Keratinocyte (primary cell): ENCODE data around the gene PRR16.

Experiments used
- EZH2 ChIP-seq: IDR thresholded peaks from one replicate; pipeline ENCODE4 v1.6.1; 2012; ENCODE audit warnings: inconsistent platforms, mild to moderate bottlenecking, low read length, moderate library complexity
- TF ChIP-seq, protein P1 (sequence below), 3 experiments: IDR thresholded peaks in 1 of 3; conservative IDR thresholded peaks in 1 of 3; optimal IDR thresholded peaks in 1 of 3; 2 replicates in 2 of 3; 3 replicates in 1 of 3; pipeline versions ENCODE3 to v1.5.1; 2011; ENCODE audit warnings: low read length in 3 of 3, mild to moderate bottlenecking in 3 of 3, moderate library complexity in 2 of 3, control low read depth in 1 of 3, inconsistent platforms in 1 of 3; ENCODE audit not compliant: insufficient read depth in 2 of 3; ENCODE audit errors: extremely low read depth in 1 of 3

DNA sequence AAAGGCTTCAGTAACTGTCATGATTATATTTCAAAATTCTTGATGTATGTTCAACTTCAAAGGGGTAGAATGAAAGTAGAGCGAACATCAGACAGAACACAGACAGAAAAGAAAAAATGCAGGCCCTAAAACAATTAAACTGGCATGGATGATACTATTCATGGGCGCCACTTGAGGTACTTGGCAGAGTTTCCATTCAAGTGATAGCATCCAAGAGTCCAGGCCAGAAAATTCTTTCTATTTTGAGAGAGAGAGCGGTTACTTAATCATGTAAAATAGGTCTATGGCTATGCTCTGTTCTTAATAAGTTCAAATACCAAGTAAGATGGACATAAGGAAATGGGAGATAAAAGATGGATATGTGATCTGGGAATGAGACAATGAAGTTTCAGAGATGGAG lies 21.4 kb upstream of the PRR16 start:
- TF ChIP-seq, protein P1, sequence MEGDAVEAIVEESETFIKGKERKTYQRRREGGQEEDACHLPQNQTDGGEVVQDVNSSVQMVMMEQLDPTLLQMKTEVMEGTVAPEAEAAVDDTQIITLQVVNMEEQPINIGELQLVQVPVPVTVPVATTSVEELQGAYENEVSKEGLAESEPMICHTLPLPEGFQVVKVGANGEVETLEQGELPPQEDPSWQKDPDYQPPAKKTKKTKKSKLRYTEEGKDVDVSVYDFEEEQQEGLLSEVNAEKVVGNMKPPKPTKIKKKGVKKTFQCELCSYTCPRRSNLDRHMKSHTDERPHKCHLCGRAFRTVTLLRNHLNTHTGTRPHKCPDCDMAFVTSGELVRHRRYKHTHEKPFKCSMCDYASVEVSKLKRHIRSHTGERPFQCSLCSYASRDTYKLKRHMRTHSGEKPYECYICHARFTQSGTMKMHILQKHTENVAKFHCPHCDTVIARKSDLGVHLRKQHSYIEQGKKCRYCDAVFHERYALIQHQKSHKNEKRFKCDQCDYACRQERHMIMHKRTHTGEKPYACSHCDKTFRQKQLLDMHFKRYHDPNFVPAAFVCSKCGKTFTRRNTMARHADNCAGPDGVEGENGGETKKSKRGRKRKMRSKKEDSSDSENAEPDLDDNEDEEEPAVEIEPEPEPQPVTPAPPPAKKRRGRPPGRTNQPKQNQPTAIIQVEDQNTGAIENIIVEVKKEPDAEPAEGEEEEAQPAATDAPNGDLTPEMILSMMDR (optimal IDR thresholded peaks at IDR 0.05 in 1 of 3, IDR thresholded peaks at IDR 0.05 in 1 of 3, conservative IDR thresholded peaks at IDR 0.05 in 1 of 3; ENCODE audit: extremely low read depth in 1 of 3, insufficient read depth in 2 of 3, low read length in 3 of 3) = no peak
- TF ChIP-seq EZH2 = no peak
